8988T (cell line): ENCODE results near the gene SEC22A.

Experiments
- DNase-seq: peaks from one replicate; pipeline ENCODE4 v3.0.0; 2011

SEC22A gene

DNA sequence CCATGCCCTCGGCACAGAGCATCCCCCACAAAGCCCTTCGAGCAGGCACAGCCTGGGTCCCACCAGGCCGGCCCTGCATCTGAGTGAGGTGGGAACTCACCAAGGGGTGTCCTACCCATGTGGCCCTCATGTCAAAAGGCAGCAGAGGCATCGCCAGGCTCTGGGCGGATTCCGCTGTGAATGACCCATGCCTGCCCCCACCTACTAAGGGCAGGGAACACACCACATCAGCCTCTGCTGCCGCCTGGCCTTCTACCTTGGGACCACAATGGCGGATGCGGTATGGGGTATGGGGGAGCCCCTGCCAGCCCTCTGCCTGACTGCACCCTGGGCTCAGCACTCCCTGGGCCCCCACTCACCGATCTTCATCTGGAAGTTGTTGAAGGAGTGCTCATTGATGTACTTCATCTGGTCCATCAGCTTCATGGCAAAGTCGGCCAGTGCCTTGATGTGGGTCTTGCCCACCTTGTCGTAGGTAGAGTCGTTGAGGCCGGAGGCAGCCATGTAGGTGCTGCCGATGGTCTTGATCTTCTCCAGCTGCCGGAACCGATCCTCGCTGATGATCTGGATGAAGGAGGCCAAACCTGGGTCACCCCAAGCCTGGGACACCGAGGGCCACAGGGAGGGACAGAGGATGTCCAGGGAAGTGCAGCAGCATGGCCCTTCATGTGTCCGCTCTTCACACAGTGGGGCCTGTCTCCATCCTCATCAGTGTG is 87.8 kb downstream of the SEC22A start:
- DNase-seq, result no peak

DNA sequence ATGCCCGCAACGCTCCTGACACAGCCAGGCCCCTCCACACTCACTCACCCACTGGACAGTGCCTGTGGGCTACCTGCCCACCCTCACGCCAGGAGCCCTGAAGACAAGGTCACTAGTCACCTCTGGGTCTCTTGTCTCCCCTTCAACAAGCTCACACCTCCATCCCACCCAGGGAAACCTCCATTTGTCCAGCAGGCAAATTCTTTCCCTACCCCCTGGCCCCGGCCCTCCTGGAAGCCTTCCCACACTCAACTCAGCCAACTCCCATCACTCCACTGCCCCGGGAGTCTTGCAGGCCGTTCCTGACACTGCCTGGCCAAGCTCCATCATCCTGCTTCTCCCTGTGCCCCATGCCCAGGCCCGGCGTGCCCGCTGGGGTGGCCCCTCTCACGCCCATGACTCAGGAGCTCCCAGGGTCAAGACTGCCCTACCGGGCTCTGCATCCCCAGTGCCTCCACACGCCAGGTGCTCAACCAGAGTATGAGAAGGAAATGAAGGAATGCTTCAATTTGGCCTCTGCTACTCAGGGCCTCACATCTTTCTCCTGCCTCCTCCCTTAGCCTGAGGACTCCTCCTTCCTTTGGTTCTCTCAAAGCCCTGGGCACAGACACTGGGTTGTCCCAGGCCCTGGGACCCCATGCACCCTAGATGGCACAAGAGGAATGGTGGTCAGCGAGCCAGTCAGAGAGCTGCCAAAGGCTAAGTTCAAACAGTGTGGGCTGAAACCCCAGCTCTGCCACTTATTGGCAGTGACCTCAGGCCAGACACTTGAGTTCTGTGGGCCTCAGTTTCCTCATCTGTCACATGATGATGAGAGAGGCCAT is 88.6 kb downstream of the SEC22A start:
- DNase-seq, result no peak

DNA sequence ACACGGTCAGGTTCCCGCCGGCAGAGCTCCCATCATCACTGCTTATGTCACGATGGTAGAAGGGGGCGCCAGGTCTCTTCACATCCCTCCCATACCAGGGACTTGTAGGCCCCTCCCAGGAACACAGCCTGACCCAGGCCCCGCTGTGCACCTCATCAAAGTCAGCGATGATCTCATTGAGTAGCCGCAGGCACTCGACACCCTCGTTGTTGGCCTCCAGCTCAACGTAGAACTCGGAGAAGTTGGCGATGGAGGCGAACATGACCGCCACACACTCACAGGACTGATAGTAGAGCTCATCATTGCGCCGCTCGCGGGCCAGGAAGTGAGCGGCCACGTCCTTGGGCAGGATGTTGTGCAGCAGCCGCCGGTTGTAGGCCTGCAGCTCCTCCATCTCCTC is 89.2 kb downstream of the SEC22A start:
- no peak for DNase-seq

DNA sequence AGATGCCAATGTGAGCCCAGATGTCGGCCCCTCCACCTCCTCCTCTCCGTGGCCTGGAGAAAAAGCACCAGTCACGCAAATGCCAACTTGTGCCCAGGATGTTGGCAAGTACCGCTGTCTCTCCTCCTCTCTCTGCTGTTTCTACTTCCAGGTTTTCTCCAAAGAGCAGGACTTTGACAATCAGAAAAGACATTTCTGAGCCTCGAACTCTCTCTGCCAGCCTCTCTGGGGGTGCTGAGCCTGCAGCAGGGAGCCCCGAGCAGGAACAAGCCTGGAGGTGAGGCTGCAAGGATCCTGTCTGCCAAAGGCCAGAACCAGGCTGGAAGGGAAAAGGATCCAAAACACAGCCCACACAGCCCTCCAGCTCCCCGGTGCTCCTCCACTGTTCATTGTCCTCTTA is 89.7 kb downstream of the SEC22A start:
- DNase-seq, result no peak

DNA sequence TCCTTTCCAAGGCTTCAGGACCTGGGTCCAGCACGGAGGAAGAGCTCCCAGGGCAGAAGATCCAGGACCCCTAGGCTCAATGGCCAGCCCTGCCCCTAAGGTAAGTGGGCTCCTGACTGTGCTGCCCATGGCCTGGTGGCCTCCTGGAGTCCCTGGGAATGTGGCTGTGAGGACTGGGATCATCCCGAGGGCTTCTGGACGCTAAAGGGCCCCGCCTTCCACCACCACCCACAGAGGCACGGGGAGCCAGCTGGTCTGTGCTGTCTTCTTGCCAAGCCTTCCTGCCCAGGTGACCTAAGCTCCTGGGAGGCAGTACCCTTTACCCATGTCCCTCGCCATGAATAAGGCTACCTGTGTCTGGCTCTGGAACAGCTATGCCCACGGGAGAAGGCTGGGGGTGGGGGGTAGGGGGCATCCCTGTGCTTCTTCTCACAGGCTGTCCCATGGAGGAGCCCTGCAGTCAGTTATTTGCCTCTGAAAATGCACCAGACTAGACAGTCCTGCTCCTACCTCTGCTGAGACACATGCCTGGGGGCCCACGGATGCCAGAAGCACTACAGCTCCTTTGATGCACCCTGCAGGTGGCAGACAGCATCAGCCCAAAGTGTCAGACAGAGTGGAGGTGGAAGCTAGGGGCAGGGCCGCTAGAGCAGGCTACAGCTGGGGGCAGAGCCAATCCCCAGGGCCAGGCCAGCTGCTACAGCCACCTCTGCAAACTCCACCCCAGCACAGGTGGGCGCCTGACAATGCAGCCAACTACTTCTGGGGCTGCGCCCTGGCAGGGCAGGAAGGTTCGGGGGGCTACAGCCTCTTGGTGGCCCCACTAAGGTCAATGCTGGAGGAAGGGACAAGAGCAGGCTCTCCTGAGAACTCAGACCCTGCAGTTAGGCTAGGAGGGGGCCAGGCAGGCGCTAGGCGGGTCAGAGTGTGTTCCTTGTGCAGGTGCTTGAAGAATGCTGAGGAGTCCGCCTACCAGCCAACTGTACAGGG is 90.9 kb downstream of the SEC22A start:
- DNase-seq, result no peak

DNA sequence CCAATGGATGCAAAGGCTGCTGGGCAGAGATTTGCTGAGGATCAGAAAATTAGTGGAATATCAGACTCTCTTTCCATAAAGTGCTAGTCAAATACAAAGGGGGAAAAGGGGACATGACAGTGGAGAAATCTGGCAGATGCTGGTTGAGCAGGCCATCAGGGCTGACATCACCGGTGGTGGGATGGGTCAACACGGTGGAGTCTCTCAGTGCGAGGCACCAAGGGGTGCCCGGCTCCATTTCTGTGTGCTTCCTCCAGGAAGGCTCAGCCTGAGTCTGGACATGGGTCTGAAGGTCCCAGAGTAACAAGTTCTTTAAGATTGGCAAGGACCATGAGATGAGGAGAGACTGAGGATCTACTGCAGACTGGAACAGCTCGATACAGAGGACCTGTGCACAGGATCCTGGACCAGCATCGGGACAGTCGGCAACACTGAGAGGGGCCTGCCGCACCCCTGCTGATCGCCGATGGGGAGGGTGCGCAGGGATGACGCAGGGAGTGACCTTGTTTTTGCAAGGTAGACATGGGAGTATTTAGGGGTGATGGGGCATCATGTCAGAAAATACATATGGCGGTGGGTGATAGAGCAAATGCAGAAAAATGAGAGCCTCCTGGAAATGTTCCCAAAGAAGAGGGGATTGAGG is 92.7 kb downstream of the SEC22A start:
- DNase-seq, result no peak

DNA sequence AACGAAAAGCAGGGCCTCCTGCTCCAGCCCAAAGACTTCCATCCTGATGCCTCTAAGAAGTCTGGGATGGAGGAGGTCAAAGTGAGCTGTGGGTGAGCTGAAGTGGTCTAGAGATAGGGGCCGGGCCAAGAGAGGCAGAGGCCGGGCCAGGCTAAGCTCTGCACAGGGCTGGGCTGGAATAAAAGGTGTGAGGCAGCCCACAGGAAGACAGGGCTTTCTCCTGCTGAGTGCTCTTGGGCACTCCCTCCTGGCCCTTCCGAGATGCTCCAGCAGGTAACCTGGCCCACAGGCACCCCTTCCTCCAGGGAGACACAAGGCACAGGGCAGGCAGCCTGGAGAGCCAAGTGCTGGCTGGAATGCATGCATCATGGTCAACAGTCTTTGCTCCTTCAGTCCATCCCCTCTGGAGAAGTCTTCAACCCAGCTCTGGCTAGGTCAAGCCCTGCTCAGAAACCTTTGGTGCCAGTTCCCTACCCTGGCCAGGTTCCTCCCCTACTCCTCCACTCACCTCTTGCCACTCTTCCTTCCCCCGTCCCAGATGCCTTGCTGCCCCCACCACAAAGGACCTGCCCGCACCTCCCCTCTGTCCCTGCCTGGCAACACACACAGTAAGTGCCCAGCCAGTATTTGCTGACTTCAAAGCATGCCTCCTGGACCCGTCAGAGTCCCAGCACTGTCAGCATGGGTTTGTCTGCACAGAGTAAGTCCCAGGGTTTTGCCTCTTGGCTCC is 93.6 kb downstream of the SEC22A start:
- no peak for DNase-seq

DNA sequence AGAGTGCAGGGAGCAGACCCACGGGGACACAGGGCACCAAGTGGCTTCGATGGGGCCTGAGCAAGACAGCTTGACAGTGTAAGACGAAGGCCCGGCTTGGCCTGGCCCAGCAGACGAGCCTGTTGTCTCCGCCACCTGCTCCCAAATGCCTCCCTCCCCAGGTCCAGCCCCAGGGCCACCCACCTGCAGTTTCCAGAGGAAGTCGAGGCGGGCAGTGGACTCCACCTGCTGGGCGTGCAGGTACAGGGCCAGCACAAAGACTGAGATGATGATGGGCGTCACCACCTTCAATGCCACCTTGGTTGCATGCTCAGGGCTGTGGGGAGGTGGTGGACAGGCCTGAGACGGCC is 94.1 kb downstream of the SEC22A start:
- no peak for DNase-seq

DNA sequence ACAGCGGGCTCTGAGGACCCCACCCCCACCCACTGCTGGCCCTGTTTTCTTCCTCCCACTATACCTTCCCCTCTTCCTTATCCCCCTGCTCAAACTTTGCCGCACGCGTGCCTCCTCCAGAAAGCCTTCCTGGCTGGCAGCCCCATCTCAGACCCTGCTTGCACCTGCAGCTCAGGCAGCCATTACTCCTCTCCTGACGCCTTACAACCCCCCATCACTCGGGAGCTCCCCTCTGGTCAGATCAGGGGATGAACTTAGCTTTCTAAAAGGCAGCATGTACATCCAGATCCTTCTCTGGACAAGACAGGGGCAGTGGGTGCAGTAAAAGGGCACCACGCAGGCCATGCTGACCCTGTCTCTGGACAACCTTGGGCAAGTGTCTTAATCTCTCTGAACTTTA is 94.5 kb downstream of the SEC22A start:
- DNase-seq, result no peak

DNA sequence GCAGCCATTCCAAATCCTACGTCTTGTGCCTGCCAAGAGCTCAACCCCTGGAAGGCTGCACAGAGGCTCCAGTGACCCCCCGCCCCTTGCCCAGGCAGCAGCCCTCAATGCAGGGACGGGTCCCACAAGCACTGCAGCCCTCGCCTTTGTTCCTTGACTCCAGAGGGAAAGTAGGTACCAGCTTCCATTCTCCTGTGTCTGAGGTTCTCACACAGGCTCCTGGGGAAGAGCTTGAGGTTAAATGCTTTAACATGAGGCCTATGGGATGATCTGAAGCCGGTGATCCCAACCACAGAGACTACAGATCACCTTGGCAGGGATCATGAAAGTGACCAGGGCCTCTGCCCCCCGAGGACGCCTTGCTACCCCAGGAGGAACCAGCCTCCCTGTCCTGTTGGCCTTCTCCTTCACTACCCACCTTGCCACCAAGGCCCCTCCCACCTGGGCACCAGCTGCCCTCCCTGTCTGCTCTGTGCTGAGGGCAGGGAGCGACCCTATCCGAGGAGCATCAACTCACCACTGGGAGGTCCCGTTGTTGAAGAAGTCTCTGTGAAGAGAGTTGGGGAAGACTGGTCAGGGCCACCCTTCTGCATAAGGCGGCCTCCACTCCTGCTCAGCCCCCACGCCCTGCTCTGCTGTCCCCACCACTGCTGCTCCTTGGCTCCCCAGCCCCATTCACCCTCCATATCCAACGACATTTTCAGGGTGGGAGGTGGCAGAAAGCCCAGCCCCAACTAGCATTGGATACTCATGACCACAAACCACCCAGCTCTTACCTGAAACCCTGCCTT is 95.3 kb downstream of the SEC22A start:
- DNase-seq, result no peak

DNA sequence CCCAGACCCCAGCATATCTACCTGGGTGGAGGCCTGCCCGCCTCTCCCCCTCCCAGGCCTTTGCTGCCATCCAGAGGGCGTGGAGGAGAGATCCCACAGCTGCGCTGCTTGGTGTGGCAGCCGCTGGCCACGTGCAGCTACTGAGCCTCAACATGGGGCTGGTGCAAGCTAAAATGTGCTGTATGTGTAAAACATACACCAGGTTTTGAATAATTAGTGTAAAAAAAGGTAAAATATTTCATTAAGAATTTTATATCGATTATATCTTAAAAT is 95.8 kb downstream of the SEC22A start:
- peak; percentile 64 for DNase-seq

DNA sequence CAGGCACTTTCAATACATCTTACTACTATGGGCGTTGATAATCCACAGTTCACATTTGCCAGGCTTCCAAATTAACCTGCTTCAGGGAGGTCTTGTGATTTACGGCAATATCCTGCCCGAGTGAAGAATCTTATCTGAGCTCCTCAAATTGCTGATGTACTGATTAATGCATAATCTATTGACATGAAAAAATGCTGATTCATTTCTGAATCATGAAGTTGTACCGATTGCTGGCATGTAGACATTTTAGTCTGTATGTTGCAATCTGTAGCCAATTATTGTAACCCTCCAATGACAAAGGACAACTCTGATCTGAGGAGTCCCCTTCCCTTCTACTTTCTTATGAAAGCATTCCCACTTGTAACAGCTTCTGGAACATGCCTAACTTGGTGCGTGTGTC is 97.2 kb downstream of the SEC22A start:
- DNase-seq, result no peak

DNA sequence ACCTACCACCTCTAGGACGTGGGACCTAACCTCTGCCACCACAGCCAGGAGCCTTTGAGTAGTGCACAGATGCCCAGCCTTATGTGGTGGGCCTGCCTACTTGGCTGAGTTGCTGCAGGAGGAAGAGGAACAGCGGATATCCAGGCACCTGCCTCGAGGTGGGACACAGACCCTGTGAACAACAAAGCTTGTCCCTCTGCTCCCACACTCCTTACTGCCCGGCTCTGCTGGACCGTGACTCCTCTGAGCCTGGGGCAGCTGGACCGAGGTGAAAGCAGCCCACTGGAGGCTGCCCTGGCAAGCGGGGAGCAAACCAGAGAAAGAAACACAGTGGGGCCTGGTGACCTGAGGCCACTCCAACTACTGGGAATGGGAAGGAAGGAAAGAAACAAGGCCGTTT is 97.8 kb downstream of the SEC22A start:
- no peak for DNase-seq

DNA sequence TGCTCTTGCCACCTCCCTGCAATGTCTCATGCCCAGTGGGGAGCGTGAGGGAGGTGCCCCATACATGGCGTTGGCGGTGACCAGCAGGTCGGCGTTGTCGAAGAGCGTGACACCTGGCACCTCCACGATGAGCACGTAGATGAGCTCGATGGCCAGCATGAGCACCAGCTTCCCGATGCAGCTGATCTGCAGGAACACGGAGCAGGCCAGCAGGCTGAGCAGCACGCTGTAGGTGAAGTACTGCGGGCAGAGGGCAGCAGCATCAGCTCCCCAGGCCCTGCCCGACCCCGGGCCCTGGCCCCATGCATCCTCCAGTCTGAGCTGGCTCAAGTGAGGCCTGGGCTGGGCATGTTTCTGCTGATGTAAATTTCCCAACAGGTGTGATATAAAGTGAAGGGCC is 98.3 kb downstream of the SEC22A start:
- DNase-seq, result no peak

DNA sequence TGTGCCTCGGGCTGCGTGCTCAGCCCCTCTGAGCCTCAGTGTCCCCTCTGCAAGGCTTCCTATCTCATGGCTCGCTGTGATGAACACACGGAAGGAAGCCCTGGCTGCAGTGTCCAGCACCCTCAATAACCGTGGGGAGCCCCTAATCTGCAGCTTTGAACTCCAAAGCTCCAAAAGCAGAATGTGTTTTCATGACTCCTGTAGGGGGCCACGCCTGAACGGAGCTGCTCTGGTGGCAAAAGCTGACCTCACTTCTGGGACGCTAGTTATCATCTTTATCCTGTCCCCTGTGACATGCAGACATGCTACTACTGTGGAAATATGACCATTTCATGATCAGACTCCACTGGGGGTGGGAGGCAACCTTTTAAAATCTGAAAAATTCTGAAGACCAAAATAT is 98.8 kb downstream of the SEC22A start:
- DNase-seq, result no peak

DNA sequence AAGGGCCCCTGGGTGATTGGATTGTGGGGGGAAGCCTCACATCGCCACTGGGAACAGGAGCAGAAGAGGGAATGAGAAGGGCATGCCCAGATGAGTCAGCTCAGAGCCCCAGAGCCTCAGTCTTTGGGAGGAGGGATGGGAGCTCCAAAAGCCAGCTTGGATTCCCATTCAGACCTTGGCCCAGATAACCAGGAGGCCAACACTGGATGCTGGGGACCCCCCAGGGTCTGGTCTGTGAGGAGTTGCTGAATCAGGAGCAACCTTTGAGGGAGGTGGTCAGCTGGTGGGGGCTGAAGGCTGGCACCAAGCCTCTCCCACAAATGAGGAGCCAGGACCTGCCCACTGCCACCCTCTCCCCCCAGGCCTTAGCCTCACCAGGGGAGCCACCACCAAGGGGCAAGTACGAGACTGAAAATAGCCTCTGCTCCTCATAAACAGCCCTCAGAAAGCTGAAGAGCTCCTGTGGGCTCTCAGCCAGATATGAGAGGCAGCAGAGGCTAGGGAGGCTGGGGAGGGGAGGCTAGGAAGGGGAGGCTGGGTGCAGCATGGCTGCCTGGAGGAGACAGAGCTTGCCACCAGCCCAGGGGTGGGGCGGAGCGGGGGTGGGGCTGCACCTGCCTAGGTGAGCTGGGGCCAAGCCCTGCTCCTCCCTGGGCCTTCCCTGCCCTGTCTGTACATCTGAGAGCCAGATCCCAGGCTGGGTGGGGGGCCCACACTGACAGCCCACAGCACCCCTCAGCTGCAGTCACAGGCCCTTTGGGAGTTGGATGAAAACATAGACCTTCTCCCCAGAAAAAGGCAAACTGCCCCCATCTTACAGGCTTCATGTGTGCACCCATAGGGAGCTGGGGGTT is 99.8 kb downstream of the SEC22A start:
- no peak for DNase-seq

DNA sequence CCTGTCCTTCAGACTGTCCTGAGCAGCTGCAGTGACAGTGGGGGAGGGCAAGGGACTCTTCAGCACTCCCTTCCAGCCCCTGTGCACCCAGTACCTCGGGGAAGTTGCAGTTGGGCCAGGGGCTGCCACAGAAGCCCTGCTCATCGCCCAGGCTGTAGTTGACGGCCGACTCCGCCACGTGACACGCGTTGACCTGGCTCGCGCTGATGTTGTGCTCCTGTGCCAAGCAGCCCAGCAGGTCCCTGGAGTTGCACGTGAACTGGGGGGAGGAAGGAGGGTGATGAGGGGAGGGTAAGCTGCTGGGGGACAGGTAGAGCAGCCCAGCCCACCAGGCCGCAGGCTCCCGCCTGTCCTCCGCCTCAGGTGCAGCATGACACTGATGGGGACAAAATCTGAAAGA is 101.2 kb downstream of the SEC22A start:
- no peak for DNase-seq

DNA sequence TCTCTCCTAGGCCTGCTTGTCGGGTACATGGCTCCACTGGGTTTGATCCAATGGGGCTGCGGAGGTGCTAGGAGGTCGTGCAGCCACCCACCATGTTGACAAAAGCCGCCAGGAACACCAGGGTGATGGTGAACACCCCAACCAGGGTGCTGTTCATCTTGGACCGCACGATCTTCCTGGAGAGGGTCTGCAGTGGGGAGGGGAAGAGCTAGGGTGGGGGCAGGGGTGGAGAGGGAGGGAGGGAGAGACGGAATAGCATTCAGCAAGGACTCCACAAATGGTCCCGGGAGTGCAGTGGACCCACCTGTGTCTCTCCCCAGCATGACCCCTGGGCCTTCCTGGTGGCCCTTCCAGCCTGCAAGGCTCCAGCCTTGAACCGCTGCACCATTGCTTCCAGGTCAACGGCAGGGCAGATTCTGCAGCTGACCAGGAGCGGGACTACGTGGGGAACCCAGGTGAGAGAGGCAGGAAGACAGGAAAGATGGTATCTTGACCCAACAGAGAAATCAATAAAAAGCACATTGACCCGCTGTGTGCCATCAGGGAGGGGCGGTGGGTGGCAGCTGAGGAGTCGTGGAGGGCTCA is 102.3 kb downstream of the SEC22A start:
- no peak for DNase-seq

DNA sequence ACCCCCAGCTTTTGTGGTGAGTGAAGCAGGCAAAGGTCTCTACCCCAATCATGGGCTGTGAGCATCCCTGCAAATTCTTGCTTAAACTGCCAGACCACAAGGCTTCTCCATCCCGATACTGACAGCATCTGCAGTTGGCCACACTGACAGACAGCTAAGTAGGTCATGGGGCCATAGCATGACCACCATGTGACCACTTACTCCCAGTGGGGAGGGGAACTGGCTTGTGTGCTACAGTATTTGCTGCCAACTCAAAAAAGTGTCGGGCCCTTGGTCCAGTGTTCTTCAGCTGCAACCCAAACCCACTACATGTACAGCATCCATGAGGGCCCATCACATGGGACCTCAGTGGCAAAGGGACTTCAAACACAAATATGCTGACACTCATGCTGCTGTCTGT is 103.4 kb downstream of the SEC22A start:
- DNase-seq, result no peak

DNA sequence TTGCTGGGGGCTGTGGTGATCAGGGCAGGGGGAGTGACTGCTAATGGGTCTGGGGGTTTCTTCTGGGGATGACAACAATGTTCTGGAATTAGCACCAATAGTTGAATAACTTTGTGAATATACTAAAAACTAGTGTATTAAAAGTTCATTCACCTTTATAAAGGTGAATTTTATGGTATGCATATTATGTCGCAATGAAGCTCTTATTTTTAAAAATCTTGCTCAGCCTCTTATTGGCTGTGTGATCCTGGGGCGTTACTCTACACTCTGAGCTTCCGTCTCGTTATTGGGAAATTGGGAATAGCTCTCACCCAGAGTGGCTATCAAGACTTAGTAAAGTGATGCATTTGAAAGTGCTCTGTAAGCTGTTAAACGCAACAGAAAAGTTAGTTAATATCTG is 105.3 kb downstream of the SEC22A start:
- DNase-seq, result no peak
